HuH-7.5 (cell line): Measurements from ENCODE around the gene TRMT61B.

Source experiments
- DNase-seq: peaks from one replicate; pipeline ENCODE4 v3.0.0; 2011; ENCODE audit warnings: low spot score

TRMT61B gene

GRCh38 chr2:28855977-28856376 lies 14.1 kb downstream of the TRMT61B start:
- no peak for DNase-seq

GRCh38 chr2:28855193-28855592 lies 14.9 kb downstream of the TRMT61B start:
- no peak for DNase-seq

GRCh38 chr2:28842042-28842441 lies 28.1 kb downstream of the TRMT61B start:
- DNase-seq: no peak

DNA sequence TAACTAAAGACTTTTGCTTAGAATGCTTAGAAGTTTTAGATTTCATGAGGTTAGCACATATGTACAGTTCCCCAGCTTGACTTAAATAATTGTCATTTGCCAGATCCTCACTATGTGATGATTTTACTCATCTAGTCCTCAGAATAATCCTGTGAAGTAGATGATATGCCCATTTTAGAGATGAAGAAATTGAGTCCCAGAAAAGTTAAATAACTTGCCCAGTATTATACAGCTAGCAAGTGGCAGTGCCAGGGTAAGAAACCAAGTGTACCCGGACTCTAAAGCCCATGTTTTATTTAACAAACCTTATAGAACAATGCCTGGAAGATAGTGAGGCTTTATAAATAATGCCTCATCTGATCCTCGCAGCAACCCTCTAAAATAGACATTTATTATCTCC lies 31.1 kb downstream of the TRMT61B start:
- DNase-seq: no peak

GRCh38 chr2:28835781-28836180 lies 34.3 kb downstream of the TRMT61B start:
- no peak for DNase-seq

DNA sequence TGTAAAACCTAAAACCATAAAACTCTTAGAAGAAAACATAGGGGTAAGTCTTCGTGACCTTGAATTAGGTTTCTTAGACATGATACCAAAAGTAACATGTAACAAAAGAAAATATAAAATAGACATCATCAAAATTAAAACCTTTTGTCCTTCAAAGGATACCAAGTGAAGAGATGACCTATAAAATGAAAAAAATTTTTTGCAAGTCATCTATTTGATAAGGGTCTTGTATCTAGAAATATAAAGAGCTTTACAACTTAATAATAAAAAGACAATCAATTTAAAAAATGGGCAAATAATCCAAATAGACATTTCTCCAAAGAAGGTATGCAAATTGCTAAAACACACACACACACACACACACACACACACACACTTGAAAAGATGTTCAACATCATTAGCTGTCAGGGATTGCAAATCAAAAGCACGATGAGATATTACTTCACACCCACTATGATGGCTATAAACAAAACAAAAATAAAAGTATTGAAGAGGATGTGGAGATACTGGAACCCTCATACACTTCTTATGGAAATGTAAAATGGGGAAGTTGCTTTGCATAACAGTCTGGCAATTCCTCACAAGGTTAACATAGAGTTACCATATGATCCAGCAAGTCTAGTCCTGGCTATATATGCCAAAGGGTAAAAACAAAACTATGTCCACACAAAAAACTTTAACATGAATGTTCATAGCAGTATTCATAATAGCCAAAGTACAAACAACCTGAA lies 36.2 kb downstream of the TRMT61B start:
- DNase-seq: no peak

GRCh38 chr2:28828382-28828781 lies 41.7 kb downstream of the TRMT61B start:
- DNase-seq: no peak

DNA sequence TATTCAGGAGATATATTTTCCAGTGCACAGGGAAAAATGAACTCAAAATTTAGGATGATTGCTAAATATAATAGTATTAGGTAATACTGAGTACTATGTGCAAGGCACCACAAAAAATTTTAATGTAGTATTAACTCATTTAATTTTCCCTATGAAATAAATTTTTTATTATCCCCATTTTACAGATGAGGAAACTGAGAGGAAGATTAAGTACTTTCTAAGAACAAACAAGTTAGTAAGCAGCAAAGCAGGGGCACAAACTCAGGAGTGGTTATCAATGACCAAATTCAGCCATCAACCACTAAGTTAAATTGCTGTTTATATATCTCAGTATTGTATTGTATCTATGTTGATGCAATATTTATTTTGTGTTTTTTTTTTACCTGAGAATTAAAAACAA lies 45.2 kb downstream of the TRMT61B start:
- no peak for DNase-seq

- DNase-seq: no peak
Observed at GRCh38 chr2:28824207-28824606, 45.9 kb downstream of the TRMT61B start.

GRCh38 chr2:28822036-28822435 lies 48.1 kb downstream of the TRMT61B start:
- no peak for DNase-seq

DNA sequence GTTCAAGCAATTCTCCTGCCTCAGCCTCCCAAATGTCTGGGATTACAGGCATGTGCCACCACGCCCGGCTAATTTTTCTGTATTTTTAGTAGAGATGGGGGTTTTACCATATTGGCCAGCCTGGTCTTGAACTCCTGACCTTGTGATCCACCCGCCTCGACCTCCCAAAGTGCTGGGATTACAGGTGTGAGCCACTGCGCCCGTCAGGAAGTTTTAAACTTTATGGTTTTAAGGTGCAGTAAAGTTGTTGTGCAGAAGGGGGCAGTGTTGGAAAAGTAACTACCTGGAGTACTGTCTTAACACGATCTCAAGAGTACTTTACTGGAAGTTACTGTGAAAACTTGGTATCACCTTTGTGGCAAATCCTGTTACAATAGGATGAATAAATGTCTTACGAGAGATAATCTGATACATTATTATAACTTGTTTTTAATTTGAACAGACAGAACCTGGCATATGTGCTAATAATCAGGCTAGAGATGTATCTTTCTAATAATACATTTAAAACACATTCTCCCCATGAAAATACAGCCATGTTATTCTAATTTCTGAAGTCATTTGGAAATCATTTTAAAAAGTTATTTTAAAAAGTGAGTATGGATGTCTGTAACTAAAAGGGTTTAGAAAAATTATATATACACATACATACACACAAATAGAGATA lies 48.7 kb downstream of the TRMT61B start:
- peak; percentile 18 for DNase-seq

DNA sequence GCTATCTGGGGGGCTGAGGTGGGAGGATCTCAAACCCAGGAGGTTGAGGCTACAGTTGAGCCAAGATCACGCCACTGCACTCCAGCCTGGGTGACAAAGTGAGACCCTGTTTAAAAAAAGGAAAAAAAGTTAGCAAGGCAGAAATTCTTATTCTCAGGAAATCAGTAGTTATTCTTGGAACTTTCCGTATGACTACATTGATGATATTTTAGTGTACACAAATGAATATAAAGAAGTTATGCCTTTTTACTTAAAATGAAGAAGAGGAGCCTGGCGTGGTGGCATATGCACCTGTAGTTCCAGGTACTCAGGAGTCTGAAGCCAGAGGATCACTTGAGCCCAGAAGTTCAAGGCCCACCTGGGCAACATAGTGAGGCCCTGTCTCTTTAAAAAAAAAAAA lies 52.1 kb downstream of the TRMT61B start:
- no peak for DNase-seq

DNA sequence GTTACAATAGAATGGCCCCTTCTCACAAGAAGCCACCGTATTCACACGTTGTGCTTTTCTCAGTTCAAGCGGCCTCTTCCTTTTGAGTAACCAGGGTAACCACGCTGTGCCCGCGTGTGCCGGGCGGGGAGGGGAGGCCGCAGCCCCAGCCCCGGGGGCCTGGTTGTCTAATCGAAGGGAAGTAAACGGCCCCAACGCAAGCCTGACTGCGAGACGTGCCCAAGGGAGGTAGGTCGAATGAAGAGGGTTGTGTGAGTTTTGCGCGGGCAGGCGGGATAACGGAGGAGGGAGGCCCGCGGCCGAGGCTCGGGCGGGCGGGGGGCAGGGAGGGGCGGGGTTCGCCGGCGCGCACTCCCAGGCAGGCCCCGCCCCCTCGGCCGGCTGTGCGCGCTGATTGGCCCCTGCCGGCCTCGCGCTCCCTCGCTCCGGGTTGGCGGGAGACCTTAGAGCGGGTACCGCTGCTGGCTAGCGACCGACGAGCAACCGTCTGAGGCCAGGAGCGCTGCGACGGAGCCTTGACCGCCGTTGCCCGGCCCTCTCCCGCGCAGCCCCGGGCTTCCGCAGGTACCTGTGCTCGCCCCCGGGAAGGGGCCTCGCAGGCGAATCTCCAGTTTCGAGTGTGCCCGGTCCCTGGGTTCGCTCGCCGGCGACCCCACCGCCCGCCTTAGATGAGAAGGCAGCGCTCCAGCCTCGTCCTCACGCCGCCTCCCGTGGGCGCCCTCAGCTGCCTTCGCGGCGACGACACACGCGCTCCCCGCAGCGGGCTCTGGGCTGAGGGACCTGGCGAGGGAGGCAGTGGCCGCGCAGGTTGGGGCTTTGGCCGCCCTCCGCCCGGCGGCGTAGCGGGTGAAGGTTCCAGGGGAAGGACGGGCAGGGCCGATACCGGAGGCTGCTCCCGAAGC lies 59.5 kb downstream of the TRMT61B start, which contains the start of gene SPDYA:
Gene SPDYA, plus strand, starts transcription at position 451 of the 902 bp plus-strand sequence. CDS start 5,181 bp downstream, outside the sequence.
- peak; percentile 18 for DNase-seq

DNA sequence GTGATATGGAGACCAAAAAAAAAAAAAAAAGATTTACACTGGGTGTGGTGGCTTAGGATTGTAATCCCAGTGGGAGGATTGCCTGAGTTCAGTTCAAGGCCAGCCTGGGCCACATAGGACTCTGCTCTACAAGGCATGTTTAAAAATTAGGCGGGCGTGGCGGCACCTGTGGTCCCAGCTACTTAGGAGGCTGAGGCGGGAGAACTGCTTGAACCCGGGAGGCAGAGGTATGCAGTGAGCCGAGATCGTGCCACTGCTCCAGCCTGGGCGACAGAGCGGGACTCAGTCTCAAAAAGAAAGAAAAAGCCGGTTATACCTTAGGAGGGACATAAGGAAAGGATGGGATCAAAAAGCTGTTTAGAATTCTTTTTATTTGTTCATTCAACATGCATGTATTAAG lies 60.2 kb downstream of the TRMT61B start:
- no peak for DNase-seq

DNA sequence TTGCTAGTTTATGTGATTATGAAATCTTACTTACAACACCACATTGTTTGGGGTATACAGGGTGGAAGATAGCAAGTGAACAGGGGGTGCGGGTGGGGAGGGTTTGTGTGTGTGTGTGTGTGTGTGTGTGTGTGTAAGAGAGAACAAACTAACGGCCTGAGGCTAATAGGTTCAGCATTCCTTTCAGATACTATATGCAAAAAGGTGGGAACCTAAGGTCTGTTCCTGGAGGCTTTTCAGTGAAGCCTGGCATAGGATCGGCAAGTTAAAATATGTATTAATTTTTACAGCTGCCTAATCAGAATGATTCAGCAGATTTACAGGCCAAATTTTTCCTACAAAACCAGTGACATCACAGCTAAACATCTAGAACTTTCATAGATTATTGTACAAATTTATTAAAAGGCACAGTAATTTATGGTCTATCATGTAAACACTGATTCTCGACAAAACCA lies 67.1 kb downstream of the TRMT61B start:
- DNase-seq: no peak

GRCh38 chr2:28801726-28802125 lies 68.4 kb downstream of the TRMT61B start:
- no peak for DNase-seq
